HG03108 (cell line): ENCODE measurements around the gene GRHL3.
"Not testable (repeated sequence)": the region's sequence is repeated elsewhere in the genome, so short reads cannot be mapped to it uniquely, and the experiment has no call there.

Experiments used
- ATAC-seq: cut with Tn5 transposase; IDR thresholded peaks from one replicate; pipeline ENCODE4 v1.9.1; 2021; ENCODE audit warnings: moderate library complexity; ENCODE audit not compliant: unreplicated experiment

The GRHL3 gene

GRCh38 chr1:24319312-24319863, at the start of gene GRHL3:
Gene GRHL3 (plus strand): TSS chr1:24319357. CDS start chr1:24319552, 195 bp downstream.
- ATAC-seq = no peak

DNA sequence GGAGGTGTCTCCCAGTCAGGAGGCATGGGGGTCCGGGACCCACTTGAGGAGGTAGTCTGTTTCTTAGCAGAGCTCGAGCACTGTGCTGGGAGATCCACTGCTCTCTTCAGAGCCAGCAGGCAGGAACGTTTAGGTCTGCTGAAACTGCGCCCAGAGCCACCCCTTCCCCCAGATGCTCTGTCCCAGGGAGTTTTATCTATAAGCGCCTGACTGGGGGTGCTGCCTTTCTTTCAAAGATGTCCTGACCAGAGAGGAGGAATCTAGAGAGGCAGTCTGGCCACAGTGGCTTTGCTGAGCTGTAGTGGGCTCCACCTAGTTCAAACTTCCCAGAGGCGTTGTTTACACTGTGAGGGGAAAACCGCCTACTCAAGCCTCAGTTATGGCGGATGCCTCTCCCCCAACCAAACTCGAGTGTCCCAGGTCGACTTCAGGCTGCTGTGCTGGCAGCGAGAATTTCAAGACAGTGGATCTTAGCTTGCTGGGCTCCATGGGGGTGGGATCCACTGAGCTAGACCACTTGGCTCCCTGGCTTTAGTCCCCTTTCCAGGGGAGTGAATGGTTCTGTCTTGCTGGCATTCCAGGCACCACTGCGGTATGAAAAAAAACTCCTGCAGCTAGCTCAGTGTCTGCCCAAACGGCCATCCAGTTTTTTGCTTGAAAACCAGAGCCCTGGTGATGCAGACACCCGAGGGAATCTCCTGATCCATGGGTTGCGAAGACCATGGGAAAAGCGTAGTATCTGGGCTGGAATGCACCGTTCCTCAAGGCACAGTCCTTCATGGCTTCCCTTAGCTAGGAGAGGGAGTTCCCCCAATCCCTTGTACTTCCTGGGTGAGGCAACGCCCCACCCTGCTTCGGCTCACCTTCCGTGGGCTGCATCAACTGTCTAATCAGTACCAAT, 44.7 kb upstream of the GRHL3 start:
- not testable (repeated sequence) for ATAC-seq

DNA sequence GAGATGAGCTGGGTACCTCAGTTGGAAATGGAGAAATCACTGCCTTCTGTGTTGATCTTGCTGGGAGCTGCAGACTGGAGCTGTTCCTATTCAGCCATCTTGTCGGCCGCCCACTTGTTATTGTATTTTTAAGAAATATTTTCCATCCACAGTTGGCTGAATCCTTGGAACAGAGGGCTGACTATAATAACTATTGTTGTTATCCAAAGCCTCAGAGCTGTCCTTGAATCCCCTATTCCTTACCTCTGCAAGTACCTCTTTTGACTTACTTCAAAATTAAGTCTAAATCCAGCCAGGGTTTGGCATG, 44.1 kb upstream of the GRHL3 start:
- ATAC-seq = no peak

DNA sequence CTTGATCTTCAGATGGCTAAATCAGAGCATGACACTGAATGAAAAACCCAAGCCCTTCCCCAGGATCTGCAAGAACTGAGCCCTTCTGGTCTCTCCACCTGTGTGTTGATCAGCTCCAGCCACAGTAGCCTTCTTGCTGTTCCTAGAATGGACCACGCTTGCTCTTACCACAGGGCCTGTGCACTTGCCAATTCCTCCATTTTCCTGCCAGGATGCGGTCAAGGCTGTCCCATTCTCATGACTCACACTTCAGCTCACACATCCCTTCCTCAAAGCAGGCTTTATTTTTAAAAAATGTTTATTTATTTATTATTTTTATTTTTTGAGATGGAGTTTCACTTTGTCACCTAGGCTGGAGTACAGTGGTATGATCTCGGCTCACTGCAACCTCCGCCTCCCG, 43.6 kb upstream of the GRHL3 start:
- no peak for ATAC-seq

- ATAC-seq = no peak
These were observed 42.4 kb upstream of the GRHL3 start for GRCh38 chr1:24276791-24277190.

DNA sequence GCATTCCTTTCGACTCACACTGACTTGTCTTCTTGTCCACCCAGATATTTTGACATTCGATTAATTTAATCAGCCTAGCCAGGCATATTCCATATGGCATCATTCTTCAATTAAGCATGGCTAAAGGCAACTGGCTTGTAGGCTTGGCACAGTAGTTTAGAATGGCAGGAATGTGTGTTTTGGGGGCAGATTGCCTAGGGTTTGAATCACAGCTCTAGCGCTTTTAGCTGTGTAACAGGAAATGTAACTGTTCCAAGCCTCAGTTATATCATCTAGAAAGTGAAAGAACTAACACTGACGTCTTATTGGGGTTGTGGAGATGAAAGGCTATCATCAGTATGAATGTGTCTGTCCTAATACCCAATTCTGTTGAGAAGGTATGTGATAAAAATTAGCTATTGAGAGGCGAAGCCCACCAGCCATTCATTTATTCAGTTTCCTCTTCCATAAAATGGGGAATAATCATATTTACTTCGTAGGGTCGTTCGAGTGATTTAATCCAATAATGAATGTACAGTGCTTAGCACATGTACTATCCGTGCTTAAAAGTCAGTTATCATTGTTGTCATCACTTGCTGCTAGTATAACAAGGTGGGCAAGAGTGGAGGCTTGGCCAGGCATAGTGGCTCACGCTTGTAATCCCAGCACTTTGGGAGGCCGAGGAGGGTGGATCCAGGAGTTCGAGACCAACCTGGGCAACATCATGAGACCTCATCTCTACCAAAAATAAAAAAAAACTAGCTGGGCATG, 41.6 kb upstream of the GRHL3 start:
- ATAC-seq = no peak

- ATAC-seq = no peak
These were observed 40.4 kb upstream of the GRHL3 start for GRCh38 chr1:24278726-24279125.

DNA sequence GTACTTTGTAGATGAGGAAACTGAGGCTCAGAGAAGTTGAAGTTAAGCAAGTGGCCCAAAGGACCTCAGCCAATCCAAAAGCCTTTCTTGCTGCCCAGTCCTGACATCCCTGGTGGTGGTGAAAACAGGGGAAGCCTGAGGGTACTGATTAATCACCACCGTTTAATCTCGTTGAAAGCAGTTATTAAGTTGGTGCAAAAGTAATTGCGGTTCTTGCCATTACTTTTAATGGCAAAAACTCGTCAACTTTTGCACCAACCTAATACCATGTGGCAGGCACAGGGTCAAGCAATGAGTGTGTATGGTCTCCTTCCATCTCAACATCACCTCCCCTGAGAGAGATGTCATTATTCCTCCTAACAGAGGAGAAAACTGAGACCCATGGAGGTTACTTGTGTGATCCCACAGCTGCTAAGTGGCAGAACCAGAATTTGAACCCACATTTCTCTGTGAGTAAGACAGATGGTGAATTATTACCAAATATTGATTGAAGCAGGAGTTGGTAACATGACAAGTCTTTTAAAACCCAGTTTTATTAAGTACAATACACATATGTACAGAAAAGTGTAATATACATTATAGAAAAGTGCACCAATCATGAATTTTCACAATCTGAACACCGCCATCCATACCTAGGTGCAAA, 39.4 kb upstream of the GRHL3 start:
- no peak for ATAC-seq

- no peak for ATAC-seq
These were observed 37.6 kb upstream of the GRHL3 start for GRCh38 chr1:24281591-24281990.

GRCh38 chr1:24282491-24282890, 36.7 kb upstream of the GRHL3 start:
- no peak for ATAC-seq

GRCh38 chr1:24283326-24284155, 35.6 kb upstream of the GRHL3 start:
- ATAC-seq = no peak

DNA sequence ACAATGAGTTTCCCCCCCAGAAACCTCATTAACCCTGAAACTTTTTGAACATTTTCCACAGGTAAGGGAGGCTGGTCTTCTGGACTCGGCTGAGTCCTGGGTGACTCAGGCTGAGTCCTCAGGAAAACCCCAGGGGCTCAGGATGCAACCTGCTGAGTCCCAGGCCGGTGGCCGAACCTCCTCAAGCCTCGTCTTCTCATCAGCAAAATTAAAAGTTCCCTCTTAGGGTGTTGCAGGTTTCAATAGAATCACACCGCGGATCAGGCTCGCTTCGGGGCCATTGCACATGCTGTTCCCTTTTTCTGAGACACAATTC, 35.0 kb upstream of the GRHL3 start:
- no peak for ATAC-seq

- no peak for ATAC-seq
These were observed 33.9 kb upstream of the GRHL3 start for GRCh38 chr1:24285231-24285630.

- no peak for ATAC-seq
These were observed 32.7 kb upstream of the GRHL3 start for GRCh38 chr1:24286246-24287010.

- not testable (repeated sequence) for ATAC-seq
These were observed 31.4 kb upstream of the GRHL3 start for GRCh38 chr1:24287779-24288178.

GRCh38 chr1:24288479-24288878, 30.7 kb upstream of the GRHL3 start:
- no peak for ATAC-seq

- no peak for ATAC-seq
These were observed 29.1 kb upstream of the GRHL3 start for GRCh38 chr1:24289937-24290595.

DNA sequence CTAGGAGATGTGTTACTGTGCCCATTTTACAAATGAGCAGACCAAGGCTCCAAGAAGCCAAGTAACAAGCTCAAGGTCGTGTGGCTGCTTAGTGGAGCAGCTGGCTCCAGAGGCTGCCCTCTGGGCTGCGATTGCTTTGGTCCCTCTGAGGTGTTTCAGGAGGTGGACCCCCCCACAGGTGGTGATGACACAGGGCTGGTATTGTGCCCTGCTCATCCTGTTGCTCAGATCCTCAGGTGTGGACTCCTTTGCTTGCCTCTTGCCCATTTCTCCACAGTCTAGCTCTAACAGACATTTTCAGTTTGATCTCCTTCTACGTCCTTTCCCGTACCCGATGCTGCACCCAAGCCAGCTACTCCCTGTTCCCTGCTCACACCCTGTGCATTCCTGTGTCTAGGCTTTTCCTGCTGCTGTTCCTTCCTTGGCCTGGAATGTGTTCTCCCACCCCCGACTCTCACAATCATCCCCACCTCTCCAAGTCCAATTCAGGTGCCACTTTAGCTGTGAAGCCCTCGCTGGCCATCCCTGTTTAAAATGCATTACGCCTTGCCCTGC, 28.1 kb upstream of the GRHL3 start:
- ATAC-seq = no peak

DNA sequence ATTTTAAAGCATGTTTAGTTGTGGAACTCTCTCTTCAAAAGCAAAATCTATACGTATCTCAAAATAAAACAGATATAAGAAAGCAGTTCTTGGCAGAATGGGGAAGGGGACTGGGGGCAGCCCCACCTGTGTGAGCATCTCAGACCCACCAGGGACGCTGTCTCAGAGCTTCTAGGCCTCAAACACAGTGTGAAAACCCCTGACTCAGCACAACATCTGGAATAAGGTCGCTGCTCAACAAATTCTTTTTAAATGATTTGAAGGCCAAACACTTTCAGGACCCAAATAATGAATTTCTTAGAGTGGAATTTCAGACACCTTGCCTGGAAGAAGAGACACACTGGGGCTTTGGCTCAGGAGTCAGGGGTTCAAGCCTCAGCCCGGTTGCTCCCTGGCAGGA, 27.1 kb upstream of the GRHL3 start:
- ATAC-seq = no peak
